DMS53 treated with DMSO at 0.1 percent for 48 hours (cell line): ENCODE data around the gene DSE.
A peak's percentile ranks its signal among the peaks of the same experiment; 100 is the strongest.

Experiments used
- DNase-seq: peaks from one replicate; lab custom pipeline; 2025; ENCODE audit not compliant: unreplicated experiment; lab: John Stamatoyannopoulos, UW

Gene DSE

DNA sequence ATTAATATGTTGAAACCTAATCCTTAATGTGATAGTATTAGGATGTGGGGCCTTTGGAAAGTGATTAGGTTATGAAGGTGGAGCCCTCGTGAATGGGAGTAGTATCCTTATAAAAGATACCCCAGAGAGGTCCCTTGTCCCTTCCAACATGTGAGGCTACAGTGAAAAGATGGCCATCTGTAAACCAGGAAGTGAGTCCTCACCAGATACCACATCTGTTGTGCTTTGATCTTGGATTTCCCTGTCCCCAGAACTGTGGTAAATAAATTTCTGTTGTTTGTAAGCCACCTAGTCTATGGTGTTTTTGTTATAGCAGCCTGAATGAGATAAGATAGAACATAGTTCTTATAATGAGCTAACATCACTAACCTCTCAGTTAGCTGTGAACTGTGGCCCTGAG is 73.8 kb downstream of the DSE start:
- no peak for DNase-seq

DNA sequence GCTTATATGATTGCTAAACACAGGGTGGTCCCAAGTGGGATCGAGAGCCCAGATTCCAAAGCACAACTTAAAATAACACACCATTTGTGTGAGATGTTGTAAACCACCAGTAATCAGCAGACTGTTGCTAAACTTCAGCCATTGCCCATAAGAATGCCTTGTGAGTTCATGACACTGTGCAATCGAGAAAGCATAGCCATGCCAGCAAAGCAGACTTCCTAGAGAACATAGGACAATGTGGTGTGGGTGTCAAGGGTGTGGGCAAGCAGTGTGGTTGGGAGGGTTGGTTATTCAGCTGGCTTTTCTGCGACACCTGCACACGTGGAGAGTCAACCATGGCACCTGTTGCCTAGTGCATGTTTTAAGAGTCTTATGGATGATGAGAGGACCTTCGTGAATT is 74.4 kb downstream of the DSE start:
- DNase-seq: peak; percentile 7

DNA sequence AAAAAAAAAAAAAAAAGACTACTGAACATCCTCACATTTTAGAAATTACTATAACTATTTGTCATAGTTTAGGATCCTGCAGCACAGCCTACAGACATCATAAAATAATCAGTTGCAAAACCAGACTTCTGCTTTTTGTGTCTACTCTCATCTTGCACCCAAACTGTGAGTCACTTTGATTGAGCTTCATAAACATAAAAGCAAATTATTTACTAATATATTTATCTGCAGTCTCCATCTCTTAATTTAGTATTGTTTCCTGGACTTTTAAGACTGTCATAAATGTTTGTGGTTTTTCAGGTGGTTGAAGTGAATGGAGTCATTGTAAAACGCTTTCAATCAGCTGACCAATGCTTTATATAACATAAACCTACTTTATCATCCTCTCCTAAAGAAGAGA is 75.7 kb downstream of the DSE start:
- no peak for DNase-seq

DNA sequence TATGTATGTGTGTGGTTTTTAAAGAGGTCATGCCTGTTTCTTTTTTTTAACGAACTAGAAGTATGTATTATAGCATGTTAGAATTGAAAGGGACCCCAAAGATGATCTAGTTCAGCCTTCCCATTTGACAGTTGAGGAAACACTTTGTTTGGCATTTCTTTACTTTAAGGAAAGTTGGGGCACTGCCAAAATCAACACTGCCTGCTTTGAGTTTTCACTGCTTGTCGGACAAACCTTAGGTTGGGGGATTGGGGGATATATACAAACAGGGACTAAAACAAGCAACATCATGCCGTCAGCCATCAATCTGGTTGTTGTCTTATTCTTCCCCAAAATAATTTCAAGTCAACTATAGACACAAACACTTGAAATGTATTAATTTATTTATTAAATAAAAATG is 76.3 kb downstream of the DSE start:
- no peak for DNase-seq

DNA sequence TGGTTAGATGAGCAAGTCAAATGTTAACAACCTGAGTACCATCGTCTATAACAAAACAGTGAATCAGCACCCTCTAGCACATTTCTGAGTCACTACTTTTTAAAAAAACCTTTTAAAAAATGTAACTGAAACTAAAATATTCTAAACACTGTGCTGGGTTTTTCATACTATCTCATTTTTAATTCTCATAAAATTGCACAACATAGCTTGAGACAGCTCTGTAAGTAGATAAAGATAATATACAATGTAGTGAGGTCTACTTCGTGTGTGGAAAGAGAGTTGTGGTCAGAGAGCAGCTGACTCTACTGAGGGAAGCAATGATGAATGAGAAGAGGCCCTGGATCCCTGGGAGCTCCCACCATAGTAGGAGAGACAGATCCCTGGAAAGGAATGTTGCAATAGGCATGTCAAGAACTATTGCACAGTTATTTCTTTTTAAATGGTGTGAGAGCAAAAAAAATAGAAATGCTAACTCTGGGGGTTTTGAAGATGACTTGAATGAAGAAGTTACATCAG is 76.8 kb downstream of the DSE start:
- no peak for DNase-seq

DNA sequence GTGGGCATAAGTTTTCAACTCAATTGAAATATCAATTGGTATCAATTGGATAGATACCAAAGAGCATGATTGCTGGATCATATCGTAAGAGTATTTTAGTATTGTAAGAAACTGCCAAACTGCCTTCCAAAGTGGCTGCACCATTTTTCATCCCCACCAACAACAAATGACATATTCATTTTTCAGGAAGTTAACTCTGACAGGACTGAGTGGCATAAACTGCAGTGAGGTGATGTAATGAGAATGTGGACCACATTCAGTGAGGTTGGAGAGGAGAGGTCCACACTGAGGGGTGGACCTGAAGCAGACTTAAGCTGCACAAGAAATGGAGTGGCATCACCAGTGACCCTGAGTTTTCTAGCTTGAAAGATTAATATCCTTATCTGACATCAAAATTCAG is 78.8 kb downstream of the DSE start:
- no peak for DNase-seq

DNA sequence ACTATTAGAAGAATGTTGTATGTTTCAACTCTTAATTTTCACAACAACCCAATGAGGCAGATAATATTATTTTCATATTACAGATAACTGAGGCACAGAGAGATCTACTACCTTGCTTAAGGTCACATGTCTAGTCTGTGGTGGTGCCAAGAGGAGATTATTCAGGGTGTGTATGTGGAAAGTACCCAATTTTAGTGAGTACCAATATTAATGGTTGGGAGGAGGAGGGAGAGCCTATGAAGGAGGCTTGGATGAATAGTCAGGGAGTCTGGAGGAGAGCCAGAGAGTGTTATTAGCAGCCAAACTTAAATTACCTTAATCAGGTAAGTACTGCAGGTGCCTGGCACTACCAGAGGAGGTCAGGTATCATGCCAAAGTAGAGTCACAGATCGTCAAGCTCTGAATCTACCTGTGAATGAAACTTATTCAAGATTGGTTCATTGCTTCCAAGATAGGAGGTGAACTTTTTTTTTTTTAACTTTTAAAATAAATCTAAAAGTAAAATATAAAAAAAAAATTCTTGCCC is 79.5 kb downstream of the DSE start:
- no peak for DNase-seq

DNA sequence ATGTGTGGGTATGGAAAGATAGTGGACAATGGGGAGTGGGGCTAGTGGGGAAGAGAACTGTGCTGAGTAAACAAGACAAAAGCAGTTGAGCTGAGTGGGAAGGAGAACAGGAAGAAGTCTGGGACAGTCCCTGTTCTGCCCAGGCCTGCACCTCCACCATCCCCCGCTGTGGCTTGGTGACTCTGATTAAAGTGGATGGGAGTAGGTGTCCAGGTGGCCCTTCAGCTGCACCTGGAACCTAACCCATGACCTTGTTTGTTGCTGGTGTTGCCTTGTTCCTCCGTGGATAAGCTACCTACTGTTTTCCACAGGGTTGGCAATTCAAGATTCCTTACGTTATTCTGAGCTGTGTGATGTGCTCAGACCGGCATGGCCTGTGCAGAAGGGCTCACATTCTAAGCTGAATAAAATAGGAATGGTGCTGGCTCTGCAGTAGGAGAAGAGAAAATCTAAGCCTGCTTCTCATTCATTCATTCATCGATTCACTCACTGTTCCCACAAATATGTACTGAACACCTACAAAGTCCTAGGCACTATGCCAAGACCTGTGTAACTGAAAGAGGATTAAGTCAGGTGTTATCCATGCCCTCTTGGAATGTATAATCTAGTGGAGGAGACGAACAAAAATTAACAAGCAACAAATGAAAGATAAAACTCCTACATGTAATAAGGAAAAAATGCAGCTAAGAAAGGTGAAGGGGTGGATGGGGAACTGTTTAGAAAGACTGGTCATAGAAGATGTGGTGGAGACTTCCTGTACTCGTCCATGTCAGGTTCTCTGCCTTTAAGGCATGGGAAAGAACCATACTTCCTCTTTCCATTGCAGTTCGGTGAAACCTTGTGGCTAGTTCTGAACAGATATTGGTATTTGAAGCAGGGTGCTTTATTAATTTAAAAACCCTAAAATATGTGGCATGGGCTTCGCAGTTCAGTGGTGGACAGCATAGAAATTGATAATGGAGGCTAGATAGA is 80.3 kb downstream of the DSE start:
- DNase-seq: peak; percentile 65

DNA sequence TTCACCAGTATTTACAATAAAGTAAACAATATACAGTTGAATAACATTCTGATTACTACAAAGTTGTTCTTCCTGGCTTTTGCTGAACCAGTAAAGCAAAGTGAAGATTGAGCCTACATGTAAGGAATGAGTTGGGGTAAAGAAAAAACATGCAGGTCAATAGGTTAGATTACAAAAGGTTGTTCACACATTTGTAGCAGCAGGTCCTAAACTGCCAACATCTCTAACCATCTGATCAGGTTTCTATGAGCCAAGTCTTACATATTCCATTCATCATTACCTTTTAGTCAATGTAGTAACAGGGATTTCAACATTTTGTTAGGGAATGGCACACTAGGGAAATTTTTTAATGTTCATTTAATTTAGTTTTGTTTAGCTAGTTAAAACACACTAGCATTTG is 81.2 kb downstream of the DSE start:
- DNase-seq: no peak

DNA sequence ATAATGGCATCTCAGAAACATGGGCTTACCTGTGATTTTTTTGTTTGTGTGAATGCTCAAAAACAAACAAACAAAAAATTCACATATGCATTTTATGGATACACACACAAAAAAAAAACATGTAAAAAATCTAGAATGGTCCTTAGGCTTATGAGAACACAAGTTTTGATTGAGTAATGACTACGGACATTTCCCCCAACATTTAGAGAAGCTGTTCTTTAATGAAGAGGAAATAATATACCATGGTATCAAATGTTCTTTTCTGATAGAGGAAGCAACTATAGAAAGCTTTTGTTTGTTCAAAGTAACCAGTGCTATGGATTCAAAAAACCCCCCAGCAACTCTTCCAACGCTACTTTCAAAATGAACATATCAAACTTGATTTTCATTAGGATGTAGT is 81.8 kb downstream of the DSE start:
- no peak for DNase-seq

DNA sequence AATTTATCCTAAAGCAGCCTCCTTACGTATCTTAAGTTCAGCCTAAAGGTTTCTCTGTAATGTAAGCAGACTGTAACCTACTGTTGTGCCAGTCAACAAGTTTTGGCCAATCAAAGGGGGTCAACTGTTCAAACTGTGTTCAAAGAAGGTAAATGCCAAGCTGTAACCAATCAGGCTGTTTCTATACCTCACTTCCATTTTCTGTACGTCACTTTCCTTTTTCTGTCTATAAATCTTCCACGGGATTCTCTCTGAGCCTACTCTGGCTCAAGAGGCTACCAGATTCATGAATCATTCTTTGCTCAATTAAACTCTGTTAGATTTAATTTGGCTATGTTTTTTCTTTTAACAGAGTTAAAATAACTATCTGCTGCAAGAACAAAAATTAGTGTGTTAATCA is 85.4 kb downstream of the DSE start:
- no peak for DNase-seq

DNA sequence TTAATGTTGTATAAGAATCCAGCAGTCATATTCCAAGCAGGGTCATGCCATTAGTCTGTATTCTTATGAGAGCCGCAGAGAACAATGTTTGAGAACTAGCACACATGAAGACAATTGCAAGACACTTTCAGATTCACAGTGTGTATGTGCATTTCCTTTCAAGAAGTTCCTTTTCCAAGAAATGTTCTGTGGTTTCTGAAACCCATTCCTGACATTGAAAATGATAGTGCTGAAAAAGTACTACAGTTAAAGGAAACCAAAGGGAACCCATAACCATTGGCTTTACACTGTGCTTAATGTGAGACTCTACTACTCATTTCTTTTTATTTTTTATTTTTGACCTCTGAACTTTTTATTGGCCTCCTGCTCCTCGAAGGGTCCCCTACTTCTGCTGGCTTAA is 86.2 kb downstream of the DSE start:
- no peak for DNase-seq

DNA sequence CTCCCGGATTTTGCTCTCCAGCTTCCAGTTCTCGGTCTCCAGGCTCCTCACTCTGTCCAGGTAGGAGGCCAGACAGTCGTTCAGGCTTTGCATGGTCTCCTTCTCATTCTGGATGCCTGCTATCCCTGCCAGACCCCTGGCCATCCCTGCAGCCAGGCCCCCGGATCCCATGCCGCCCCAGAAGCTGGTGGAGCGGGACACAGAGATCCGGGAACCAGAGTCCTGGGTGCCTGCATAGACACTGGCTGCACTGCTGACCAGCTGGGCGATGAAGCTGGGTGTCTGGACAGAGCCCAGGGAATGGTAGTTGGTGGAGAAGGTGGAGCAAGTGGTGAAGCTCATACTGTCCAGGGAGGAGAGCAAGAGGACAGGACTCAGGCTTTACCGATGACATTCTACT is 87.5 kb downstream of the DSE start:
- no peak for DNase-seq

DNA sequence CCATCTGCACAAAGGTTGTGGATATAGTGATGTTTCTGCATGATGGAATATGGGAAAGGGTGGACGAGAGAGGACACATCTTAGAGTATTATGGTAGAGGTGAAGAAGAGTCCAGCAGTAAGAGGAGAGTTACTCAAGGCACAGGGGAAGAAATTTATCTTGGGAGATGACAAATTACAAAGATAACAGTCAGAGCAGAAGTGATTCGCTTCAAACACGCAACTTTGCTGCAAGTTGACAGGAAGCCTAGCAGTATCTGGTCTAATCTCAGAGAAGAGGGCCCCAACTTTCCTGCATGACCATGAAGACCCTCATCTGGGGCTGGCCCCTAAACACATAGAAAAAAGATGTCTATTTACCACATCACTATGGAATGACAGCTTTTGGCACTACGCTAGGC is 89.2 kb downstream of the DSE start:
- DNase-seq: no peak

DNA sequence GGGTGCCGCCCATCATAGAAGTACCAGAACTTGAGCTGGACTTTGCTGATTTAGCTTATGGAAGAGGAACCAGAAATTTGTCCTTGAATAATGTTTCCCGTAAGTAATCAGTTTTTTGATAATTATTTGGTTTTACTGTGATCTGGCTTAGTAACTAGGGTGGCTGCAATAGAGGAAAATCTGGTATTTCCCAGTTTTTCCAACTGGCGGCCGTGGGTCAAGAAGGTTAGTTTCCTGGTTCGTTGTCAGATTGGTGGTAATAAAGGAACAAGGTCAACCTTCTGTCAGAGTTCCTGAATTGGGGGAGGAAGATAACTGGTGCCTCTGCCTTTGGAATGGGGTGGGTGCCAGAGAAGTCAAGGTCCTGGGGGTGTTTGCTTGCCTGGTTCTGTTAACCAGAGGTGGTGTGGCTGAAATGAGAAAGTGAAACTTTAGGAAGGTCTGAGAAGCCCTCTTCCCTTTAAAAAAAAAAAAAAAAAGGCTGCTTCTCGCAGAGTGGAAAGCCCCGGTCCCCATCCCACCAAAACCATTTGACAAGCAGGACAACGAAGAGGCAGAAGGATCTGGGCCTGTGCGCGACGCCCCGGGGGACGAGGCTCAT is 90.7 kb downstream of the DSE start, which contains the start of gene CALHM6:
CALHM6 (plus strand) TSS at position 45 of the 601 bp plus-strand sequence; CDS start at position 600, 555 bp downstream.
- no peak for DNase-seq

DNA sequence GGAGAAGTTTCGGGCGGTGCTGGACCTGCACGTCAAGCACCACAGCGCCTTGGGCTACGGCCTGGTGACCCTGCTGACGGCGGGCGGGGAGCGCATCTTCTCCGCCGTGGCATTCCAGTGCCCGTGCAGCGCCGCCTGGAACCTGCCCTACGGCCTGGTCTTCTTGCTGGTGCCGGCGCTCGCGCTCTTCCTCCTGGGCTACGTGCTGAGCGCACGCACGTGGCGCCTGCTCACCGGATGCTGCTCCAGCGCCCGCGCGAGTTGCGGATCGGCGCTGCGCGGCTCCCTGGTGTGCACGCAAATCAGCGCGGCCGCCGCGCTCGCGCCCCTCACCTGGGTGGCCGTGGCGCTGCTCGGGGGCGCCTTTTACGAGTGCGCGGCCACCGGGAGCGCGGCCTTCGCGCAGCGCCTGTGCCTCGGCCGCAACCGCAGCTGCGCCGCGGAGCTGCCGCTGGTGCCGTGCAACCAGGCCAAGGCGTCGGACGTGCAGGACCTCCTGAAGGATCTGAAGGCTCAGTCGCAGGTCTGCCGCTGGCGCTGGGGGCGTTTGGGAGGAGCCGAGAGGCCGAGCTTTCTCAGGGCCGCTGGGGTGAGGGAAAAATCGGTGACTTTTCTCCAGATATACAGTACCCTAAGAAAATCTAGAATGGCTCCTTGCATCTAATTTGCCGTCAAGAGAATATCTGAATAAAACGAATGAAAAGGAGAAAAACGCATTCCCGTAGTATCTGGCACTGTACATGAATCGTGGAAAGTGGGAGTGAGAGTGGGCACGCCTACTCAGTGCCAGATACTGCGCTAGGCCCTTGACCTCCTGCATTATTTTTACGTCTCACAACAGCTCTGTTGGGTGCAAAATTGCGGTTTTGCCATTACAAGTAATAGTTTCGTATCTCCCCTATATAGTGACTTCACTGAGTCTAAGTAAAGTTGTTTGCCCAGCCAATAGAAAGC is 91.5 kb downstream of the DSE start:
- no peak for DNase-seq

DNA sequence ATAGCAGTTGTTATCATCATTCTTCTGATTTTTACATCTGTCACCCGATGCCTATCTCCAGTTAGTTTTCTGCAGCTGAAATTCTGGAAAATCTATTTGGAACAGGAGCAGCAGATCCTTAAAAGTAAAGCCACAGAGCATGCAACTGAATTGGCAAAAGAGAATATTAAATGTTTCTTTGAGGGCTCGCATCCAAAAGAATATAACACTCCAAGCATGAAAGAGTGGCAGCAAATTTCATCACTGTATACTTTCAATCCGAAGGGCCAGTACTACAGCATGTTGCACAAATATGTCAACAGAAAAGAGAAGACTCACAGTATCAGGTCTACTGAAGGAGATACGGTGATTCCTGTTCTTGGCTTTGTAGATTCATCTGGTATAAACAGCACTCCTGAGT is 92.6 kb downstream of the DSE start:
- no peak for DNase-seq

DNA sequence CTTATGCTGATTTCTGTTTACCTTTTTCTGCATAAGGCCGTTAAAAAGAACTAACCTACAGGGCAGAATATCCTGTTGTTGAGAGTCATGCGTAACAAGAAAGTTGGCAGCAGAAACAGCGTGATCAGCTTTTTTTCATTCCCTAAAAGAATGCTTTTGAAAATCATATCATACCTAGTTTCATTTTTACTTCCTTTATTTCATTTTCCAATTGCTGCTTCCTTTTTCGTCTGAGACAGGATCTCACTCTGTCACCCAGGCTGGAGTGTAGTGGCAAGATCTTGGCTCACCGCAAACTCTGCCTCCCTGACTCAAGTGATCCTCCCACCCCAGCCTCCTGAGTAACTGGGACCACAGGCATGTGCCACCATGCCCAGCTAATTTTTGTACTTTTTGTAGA is 94.5 kb downstream of the DSE start:
- no peak for DNase-seq

DNA sequence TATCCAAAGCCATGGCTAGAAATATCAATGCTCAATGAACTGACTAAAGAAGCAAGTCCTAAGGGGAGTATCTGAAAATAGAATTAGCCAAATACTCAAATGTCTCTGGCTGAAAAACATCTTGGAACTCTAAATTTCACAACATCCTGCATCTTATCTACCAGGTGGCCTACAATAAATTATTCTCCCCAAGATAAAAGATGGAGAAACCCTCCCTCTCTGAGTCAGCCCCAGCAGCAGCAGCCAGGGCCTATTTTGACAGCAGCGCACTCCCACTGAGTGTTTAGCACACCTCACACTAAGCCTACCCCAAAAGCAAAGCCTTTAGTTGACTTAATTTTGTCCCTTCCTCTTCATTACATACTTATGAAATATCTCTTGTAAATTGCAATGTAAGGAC is 96.3 kb downstream of the DSE start:
- DNase-seq: no peak

DNA sequence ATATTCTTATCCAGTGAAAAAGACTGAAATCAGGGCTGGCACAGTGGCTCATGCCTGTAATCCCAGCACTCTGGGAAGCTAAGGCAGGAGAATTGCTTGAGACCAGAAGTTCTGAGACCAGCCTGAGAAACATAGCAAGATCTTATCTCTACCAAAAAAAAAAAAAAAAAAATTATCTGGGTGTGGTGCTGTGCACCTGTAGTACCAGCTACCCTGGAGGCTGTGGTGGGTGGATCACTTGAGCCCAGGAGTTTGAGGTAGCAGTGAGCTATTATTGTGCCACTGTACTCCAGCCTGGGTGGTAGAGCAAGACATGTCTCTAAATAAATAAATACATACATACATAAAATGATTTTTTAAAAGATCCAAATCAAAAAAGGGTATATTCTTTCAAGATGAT is 96.8 kb downstream of the DSE start:
- no peak for DNase-seq

DNA sequence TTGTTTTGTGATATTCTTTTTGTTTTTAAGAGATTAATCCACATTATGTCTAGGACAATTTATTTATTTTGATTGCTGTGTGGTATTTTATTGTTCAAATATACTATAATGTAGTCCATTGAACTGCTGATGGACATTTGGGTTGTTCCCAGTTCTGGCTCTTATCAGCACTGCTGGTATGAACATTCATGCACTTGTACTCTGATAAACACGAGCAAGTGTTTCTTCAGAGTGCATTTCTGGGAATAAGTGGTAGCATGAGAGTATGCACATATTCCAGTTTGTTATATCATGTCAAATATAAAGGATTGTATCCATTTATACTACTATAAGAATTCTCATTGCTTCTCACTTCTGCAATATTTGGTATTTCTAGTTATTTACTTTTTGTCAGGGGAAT is 97.5 kb downstream of the DSE start:
- DNase-seq: no peak
